HG02642 (cell line): ENCODE results near the gene FMN1.
A peak's percentile ranks its signal among the peaks of the same experiment; 100 is the strongest.

Experiments
- ATAC-seq: cut with Tn5 transposase; IDR thresholded peaks from one replicate; pipeline ENCODE4 v1.9.1; 2021; ENCODE audit warnings: mild to moderate bottlenecking; ENCODE audit not compliant: unreplicated experiment, poor library complexity

FMN1 gene

GRCh38 chr15:33158366-33158765, 36.1 kb downstream of the FMN1 start:
- ATAC-seq = no peak

DNA sequence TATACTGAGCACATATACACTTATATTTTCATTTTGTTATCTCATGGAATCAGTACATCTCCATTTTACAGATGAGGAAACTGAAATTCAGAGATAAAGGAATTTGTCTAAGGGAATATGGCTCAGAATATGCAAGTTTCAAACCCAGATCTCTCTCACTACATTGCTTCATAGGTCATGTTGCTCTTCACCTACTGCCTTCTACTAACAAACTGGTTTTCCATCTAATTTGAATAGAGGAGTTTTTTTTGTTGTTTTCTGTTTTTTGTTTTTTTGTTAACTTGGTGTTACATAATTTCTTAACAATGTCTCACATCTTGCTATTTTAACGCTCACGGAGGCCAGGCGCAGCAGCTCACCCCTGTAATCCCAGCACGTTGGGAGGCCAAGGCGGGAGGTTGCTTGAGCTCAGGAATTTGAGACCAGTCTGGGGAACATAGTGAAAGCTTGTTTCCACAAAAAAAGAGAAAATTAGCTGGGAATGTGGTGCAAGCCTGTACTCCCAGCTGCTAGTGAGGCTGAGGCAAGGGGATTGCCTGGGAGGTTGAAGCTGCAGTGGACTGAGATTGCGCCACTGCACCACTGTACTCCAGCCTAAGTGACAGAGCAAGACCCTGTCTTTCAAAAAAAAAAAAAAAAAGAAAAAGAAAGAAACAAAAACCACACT, 37.0 kb downstream of the FMN1 start:
- ATAC-seq = no peak

- no peak for ATAC-seq
These were observed 38.7 kb downstream of the FMN1 start for GRCh38 chr15:33155691-33156420.

- no peak for ATAC-seq
These were observed 40.0 kb downstream of the FMN1 start for GRCh38 chr15:33154351-33155166.

GRCh38 chr15:33153548-33153947, 41.0 kb downstream of the FMN1 start:
- ATAC-seq = no peak

GRCh38 chr15:33152502-33153109, 41.9 kb downstream of the FMN1 start:
- ATAC-seq = no peak

DNA sequence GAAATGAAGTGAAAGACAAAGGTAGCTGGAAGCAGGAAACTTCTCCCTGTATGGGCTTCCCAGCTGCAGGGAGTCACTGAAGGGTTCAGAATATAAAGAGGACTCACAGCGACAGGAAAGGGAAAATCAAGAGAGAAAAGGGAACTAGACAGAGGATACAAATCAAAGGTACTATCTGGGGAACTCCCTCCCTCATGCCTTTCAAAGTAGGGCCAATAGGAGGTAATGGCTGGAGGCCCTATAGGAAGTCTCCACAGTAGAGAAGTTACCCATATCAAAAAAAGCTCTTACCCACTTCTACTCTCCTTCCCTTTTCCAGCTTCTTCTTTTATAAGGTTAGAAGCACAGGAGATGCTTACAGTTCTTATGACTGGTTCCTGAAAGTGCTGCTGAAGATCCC, 43.5 kb downstream of the FMN1 start:
- ATAC-seq = no peak

DNA sequence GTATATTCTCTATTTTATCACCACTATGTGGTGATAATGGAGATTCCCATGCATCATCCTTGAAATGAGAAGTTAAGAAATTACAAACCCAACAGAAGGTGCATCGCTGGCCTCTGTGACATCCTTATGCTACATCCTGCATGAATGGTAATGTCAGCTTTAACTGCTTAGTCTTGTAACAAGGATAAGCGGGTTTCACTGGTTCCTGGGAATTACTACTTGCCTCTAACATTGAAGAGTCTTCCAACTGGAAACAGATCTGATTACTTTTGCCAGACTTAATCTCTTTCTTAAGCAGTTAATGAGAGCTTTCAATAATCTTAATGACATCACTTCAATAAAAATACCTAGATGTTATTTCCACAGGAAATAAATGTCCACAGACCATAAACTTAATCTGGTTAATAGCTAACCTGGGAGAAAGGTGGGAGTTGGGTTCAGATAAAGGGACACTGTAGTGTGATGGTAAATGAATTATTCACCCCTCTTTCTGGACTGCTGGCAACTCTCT, 44.0 kb downstream of the FMN1 start:
- no peak for ATAC-seq

GRCh38 chr15:33149919-33150318, 44.6 kb downstream of the FMN1 start:
- ATAC-seq = no peak

DNA sequence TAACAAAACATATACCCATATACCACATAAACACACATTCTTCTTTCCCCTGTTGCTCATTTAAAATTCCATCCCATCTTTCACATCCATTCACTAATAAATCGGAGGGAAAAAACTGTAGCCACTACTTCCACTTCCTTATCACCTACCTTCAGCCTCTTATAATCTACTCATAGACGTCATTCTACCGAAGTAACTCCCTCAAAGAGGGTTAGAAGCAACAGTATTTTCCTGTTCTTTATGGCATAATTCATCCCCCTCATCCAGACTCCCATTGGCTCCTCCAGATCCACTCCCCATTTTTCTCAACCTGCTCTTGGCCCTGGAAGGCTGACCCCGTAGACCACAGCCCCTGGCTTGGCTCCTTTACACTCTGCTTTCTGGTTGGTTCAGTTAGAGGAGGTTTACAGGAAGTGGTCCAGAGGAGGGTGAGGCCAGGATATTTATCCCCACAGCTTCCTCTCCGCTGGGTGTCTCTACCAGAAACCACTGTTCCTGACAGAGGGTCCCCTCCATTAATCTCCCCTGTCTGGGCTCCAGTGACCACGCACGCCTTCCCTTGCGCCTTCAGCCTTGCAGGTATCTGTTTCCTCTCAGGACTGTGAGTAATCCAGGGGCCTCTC, 46.3 kb downstream of the FMN1 start:
- ATAC-seq = no peak

DNA sequence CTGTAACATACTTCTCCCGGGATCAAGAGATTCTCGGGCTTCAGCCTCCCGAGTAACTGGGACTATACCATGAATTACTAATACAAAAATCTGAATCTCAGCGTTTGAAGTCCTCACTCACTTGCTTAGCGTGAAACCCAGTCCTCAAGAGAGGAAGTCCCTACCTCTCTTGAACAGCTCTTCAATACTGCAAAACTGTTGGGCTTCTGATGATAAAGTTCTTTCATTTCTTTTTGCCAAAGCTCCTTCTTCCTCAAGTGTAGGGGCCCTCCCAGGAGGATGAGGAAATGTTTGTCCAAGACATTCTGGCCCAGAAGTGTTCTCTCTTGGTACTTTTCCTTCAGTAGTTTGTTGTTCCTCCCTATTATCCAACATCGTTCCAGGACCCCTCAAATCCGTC, 48.5 kb downstream of the FMN1 start:
- ATAC-seq = no peak

- no peak for ATAC-seq
These were observed 49.1 kb downstream of the FMN1 start for GRCh38 chr15:33145447-33145846.

DNA sequence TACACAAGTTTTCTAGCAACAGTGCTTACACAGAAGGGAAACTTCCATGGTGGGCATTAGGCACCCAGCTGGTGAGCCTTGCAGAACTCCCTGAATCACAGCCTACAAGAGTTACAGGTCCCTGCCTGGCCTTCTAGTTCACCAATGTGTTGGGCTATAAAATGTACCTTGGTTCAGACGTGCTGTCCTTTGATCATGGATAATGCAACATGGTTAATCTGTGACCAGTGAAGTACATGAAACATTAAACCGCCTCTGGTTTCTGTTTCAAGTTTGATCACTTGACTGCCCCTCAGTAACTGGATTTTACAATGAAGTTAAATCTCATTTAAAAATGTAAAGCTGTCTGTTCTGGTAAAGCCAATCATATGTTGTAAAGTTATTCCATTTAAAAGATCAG, 51.8 kb downstream of the FMN1 start:
- peak; percentile 50 for ATAC-seq

GRCh38 chr15:33138000-33138399, 56.5 kb downstream of the FMN1 start:
- no peak for ATAC-seq

- ATAC-seq = no peak
These were observed 57.4 kb downstream of the FMN1 start for GRCh38 chr15:33137101-33137500.

DNA sequence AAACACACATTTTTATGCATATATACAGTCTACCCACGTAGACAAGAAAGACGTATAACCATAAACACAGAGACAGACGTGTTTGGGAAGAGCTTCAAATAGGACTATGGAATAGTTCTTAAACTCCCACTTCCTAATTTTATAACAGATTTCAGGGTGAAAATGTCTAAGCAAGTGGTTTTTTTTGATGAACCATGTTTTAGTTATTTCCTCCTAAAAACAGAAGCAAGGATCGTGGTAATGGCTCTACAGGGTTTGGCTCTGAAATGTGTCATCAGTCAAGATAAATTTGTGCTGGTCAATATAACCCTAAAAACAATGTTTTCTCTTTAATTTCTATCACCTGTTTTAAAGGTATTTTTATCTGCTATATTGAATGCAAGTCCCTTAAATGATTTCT, 58.2 kb downstream of the FMN1 start:
- no peak for ATAC-seq

DNA sequence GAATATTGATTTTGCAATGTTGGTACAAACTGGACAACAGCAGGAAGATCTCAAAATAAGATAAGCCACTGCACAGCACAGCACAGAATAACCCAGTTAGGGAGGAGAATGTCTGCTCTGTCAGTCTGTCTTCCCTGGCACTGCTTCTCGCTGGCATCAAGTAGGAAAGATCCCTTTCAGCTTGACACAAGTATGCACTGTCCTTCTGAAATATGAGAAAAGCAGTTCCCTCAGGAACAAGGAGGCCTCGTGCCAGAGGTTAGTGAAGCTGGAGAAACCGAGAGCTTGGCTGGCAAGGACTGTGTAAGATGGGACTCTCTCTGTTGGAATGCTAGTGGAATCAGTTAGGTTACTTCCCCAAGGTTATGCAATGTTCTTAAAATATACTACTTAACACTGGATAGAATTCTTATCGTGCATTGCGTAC, 59.1 kb downstream of the FMN1 start:
- ATAC-seq = no peak

DNA sequence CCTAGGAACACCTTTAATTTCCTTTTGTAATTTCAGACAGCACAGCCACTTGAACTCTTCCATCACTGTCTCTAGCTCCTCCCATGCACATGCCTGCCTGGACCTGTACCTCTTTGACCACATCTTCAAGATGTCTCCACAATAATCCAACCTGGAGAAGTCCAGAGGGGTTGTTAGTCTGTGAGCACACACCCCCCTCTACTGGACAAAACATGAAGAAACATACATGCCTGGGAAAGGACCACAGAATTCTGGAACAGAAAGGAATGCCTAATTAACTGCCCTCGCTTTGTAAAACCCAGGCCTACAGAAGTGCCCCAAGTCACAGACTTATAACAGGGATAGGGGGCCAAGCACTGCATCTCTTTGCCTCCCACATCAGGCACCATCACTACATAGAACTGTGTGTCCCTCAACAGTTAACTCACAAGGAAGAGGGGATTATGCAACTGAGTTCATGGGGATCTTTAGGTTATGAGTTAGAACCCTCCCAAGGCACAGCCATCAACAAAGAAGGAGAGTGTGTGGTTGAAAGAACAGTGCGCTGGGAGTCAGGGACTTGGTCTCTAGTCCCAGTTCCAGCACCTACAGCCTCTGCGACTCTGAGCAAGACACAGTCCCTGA, 61.7 kb downstream of the FMN1 start:
- ATAC-seq = no peak

- no peak for ATAC-seq
These were observed 62.3 kb downstream of the FMN1 start for GRCh38 chr15:33132233-33132580.
